A549 (cell line): ENCODE measurements around the gene RALGAPA1. TPM values are rescaled to one million over a fixed set of nuclear protein-coding genes. Genes with fewer than 3 reads are reported as not detected.

Source experiments
- polyA plus RNA-seq, 4 experiments: library from polyadenylated mRNA; depleted of rRNA in 3 of 4; stranded (reverse); fragments of >200 nt; fragmentation: RNase III in 1 of 4; extraction: RNeasy Plus Mini Kit Qiagen cat#74134 plus additional on column Dnase treatment in 1 of 4; gene quantifications; 2 replicates in 3 of 4; 3 replicates in 1 of 4; pipeline ENCODE4 v1.2.3, GENCODE V29; 2011 to 2017
- small RNA-seq, 6 experiments: library from RNA; depleted of rRNA; stranded (forward); fragments of <200 nt; gene quantifications; one replicate each; pipeline ENCODE3, GENCODE V24; 2012

Gene RALGAPA1
- polyA plus RNA-seq, 2 of the 4 experiments (the other 2 are of a cell fraction): 8.2 to 17.1 TPM

Small RNA genes lying within 50 kb of the gene (small RNA-seq; reads per million reads assigned to genes)
- gene RF00322: 0 reads per million in 6 experiments

Other genes starting within 250 kb of the RALGAPA1 start
- gene BRMS1L, start 17.0 kb upstream of the RALGAPA1 start, polyA plus RNA-seq (2011; rRNA removed): 11.0 and 17.0 TPM in 2 replicates
- 18.1 to 20.8 TPM (median 20.0 TPM) in 3 replicates for gene BRMS1L, start 17.0 kb upstream of the RALGAPA1 start, polyA plus RNA-seq (2017; fragmentation: RNase III; extraction: RNeasy Plus Mini Kit Qiagen cat#74134 plus additional on column Dnase treatment)